HEK293 (cell line): ENCODE measurements around the gene NLGN1.

Experiments used
- CTCF ChIA-PET: fragments of 350-600 bp; formaldehyde crosslinking; extraction: SDS; loops from one replicate; lab custom pipeline; 2021; ENCODE audit warnings: antibody characterized with exemption; lab: Yijun Ruan, JAX
- POLR2A ChIA-PET: fragments of 300-600 bp; formaldehyde crosslinking; extraction: SDS; loops from one replicate; lab custom pipeline; 2020; ENCODE audit warnings: antibody characterized with exemption, inconsistent platforms; lab: Yijun Ruan, JAX
- H3K27ac ChIP-seq: fragments of 200-500 bp; sonication (Bioruptor generic); 2 replicates; pipeline ENCODE4 v1.5.1; 2014; ENCODE audit warnings: low read depth, low read length, control low read depth, inconsistent platforms; ENCODE audit errors: extremely low read depth
- H3K36me3 ChIP-seq, 2 experiments: fragments of 200-500 bp in 1 of 2; sonication (Bioruptor generic) in 1 of 2; 1 replicate in 1 of 2; 2 replicates in 1 of 2; pipeline ENCODE4 v1.5.1; 2014 to 2017; ENCODE audit warnings: inconsistent platforms in 2 of 2, low read length in 2 of 2; ENCODE audit not compliant: control insufficient read depth in 2 of 2, insufficient read depth in 1 of 2
- H3K4me1 ChIP-seq: fragments of 200-500 bp; sonication (Bioruptor generic); 2 replicates; pipeline ENCODE4 v1.5.1; 2014; ENCODE audit warnings: mild to moderate bottlenecking, low read length, inconsistent platforms; ENCODE audit not compliant: control insufficient read depth, insufficient read depth
- H3K4me3 ChIP-seq: 2 replicates; pipeline ENCODE4 v1.5.1; 2011; ENCODE audit warnings: low read depth, mild to moderate bottlenecking, control low read depth, low read length, moderate library complexity
- H3K9me3 ChIP-seq: fragments of 200-500 bp; sonication (Bioruptor generic); 2 replicates; pipeline ENCODE4 v1.5.1; 2014; ENCODE audit warnings: low read depth, low read length, inconsistent platforms; ENCODE audit not compliant: control insufficient read depth, insufficient read depth
- EGR2 ChIP-seq: fragments of 450-650 bp; formaldehyde crosslinking; IDR thresholded peaks from 2 replicates; pipeline ENCODE4 v1.5.1; 2016; ENCODE audit warnings: low read depth, missing biosample characterization, missing genetic modification characterization
- ELK4 ChIP-seq: IDR thresholded peaks from 2 replicates; pipeline ENCODE4 v1.6.1; 2011; ENCODE audit warnings: mild to moderate bottlenecking, low read depth, low read length, borderline replicate concordance
- GLI2 ChIP-seq: fragments of 450-650 bp; formaldehyde crosslinking; IDR thresholded peaks from 2 replicates; pipeline ENCODE4; 2017; ENCODE audit warnings: missing biosample characterization, missing genetic modification characterization, low read depth, borderline replicate concordance
- KLF9 ChIP-seq: fragments of 450-650 bp; formaldehyde crosslinking; IDR thresholded peaks from 2 replicates; pipeline ENCODE4 v1.5.1; 2016; ENCODE audit warnings: missing biosample characterization, missing genetic modification characterization, low read depth
- MYNN ChIP-seq: fragments of 450-650 bp; formaldehyde crosslinking; IDR thresholded peaks from 2 replicates; pipeline ENCODE4 v1.5.1; 2016; ENCODE audit warnings: missing biosample characterization, missing genetic modification characterization, borderline replicate concordance
- PRDM1 ChIP-seq: fragments of 450-650 bp; formaldehyde crosslinking; IDR thresholded peaks from 2 replicates; pipeline ENCODE4; 2016; ENCODE audit warnings: missing biosample characterization, missing genetic modification characterization
- PRDM10 ChIP-seq: fragments of 450-650 bp; formaldehyde crosslinking; IDR thresholded peaks from 2 replicates; pipeline ENCODE4 v1.5.1; 2016; ENCODE audit warnings: missing biosample characterization, missing genetic modification characterization
- REST ChIP-seq: fragments of 450-650 bp; formaldehyde crosslinking; IDR thresholded peaks from 2 replicates; pipeline ENCODE4 v1.5.1; 2016; ENCODE audit warnings: missing biosample characterization, missing genetic modification characterization
- ZBTB6 ChIP-seq: fragments of 450-650 bp; formaldehyde crosslinking; IDR thresholded peaks from 2 replicates; pipeline ENCODE4 v1.5.1; 2017; ENCODE audit warnings: missing biosample characterization, missing genetic modification characterization
- ZNF2 ChIP-seq: fragments of 450-650 bp; formaldehyde crosslinking; IDR thresholded peaks from 2 replicates; pipeline ENCODE4 v1.5.1; 2016; ENCODE audit warnings: missing biosample characterization, missing genetic modification characterization
- ZNF223 ChIP-seq: fragments of 450-650 bp; formaldehyde crosslinking; IDR thresholded peaks from 2 replicates; pipeline ENCODE4 v1.5.1; 2016; ENCODE audit warnings: missing biosample characterization, missing genetic modification characterization
- ZNF341 ChIP-seq: fragments of 450-650 bp; formaldehyde crosslinking; IDR thresholded peaks from 2 replicates; pipeline ENCODE4; 2016; ENCODE audit warnings: low read depth, missing biosample characterization, missing genetic modification characterization
- ZNF426 ChIP-seq: fragments of 450-650 bp; formaldehyde crosslinking; IDR thresholded peaks from 2 replicates; pipeline ENCODE4 v1.5.1; 2017; ENCODE audit warnings: missing biosample characterization, missing genetic modification characterization, mild to moderate bottlenecking, inconsistent platforms, moderate library complexity
- ZNF473 ChIP-seq: fragments of 450-650 bp; formaldehyde crosslinking; IDR thresholded peaks from 2 replicates; pipeline ENCODE4 v1.5.1; 2017; ENCODE audit warnings: missing biosample characterization, missing genetic modification characterization
- ZNF488 ChIP-seq: fragments of 450-650 bp; formaldehyde crosslinking; IDR thresholded peaks from 2 replicates; pipeline ENCODE4 v1.5.1; 2016; ENCODE audit warnings: missing biosample characterization, missing genetic modification characterization
- ZNF501 ChIP-seq: fragments of 450-650 bp; formaldehyde crosslinking; IDR thresholded peaks from 2 replicates; pipeline ENCODE4 v1.5.1; 2016; ENCODE audit warnings: missing biosample characterization, missing genetic modification characterization
- ZNF555 ChIP-seq: fragments of 450-650 bp; formaldehyde crosslinking; conservative IDR thresholded peaks from 2 replicates; pipeline ENCODE4 v1.5.1; 2017; ENCODE audit warnings: missing biosample characterization, mild to moderate bottlenecking, missing genetic modification characterization, inconsistent platforms
- ZNF561 ChIP-seq: fragments of 450-650 bp; IDR thresholded peaks from 2 replicates; pipeline ENCODE4 v1.5.1; 2018; ENCODE audit warnings: missing biosample characterization, missing genetic modification characterization, borderline replicate concordance
- ZNF76 ChIP-seq: fragments of 450-650 bp; formaldehyde crosslinking; IDR thresholded peaks from 2 replicates; pipeline ENCODE4; 2016; ENCODE audit warnings: low read depth, missing biosample characterization, missing genetic modification characterization, borderline replicate concordance
- ZSCAN4 ChIP-seq: fragments of 450-650 bp; formaldehyde crosslinking; IDR thresholded peaks from 2 replicates; pipeline ENCODE4 v1.5.1; 2017; ENCODE audit warnings: missing biosample characterization, missing genetic modification characterization

Gene NLGN1

GRCh38 chr3:173732237-173732636 is 334.7 kb downstream of the NLGN1 start:
- no peak for TF ChIP-seq MYNN (tag by site-specific recombination)
- no peak for TF ChIP-seq ZNF223 (tag by site-specific recombination)
- TF ChIP-seq ELK4: no peak
- no peak for TF ChIP-seq EGR2 (tag by site-specific recombination)
- TF ChIP-seq ZNF426 (tag by site-specific recombination): no peak
- no peak for TF ChIP-seq ZNF555
- no peak for TF ChIP-seq REST (tag by site-specific recombination)
- no peak for TF ChIP-seq ZNF488
- no peak for TF ChIP-seq ZSCAN4 (tag by site-specific recombination)
- no peak for TF ChIP-seq KLF9
- no peak for TF ChIP-seq ZNF76 (tag by site-specific recombination)
- TF ChIP-seq ZNF473 (tag by site-specific recombination): no peak
- no peak for TF ChIP-seq ZBTB6 (tag by site-specific recombination)
- TF ChIP-seq ZNF341 (tag by site-specific recombination): no peak
- no peak for TF ChIP-seq ZNF561
- POLR2A ChIA-PET: no interaction called here
- CTCF ChIA-PET: interaction anchor here (0.5 to 1.5 kb wide), 4 partner anchors 11 to 360 kb away, joined by 3 to 5 read pairs (median 4); no protein-coding TSS in a partner anchor
- Histone ChIP-seq H3K4me1 (no peaks in the 10 kb centered on the region), H3K27ac (no peak overlapping the region), H3K4me3 (no peak overlapping the region), H3K36me3 (no peaks in the 10 kb centered on the region), H3K9me3 (no peaks in the 10 kb centered on the region)

GRCh38 chr3:173733029-173733652 is 335.6 kb downstream of the NLGN1 start:
- no peaks in the 10 kb centered on the region for H3K36me3 ChIP-seq
- H3K4me1 ChIP-seq: no peaks in the 10 kb centered on the region
- TF ChIP-seq GLI2 (tag by site-specific recombination): no peak
- TF ChIP-seq PRDM10: 0 out of 2 replicates have a peak, but pooled peaks have one; percentile 15
- no peak for TF ChIP-seq ZNF501 (tag by site-specific recombination)
- TF ChIP-seq PRDM1: peak; percentile 49
- TF ChIP-seq ZNF2: 0 out of 2 replicates have a peak, but pooled peaks have one; percentile 32
- TF ChIP-seq, all 188 proteins: peak for 3
- H3K4me3 ChIP-seq: no peak overlapping the region
- ChIA-PET POLR2A (no interaction called here), CTCF (interaction anchor here (0.5 to 1.5 kb wide), 11 partner anchors 9 to 1741 kb away, joined by 3 to 5 read pairs (median 3); no protein-coding TSS in a partner anchor)
- H3K27ac ChIP-seq: no peak overlapping the region
- no peaks in the 10 kb centered on the region for H3K9me3 ChIP-seq
